ENCODE data around the gene GPR87. TPM values are rescaled to one million over a fixed set of nuclear protein-coding genes. Genes with fewer than 3 reads are reported as not detected.

The GPR87 gene
- total RNA-seq, 1 donor from 2014 or later: 2.0 TPM

DNA sequence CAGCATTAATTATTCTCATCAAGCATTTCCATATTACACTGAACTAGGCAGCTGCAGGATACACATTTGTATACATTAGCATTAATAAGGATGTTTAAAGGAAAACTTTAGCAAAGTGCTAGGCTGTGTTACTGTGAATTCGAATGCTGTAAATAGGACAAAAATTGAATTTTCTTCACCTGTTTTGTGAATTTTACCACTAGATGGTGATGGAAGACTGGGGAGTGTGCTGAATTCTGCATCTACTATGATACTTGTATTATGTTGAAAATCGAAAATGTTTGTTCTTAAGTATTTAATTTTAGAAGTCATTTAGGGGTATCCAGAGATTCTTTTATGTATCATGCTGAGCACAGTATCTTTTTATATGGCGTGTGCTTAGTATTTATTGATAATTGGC lies 25.9 kb downstream of the GPR87 start:
- Mint-ChIP-seq H3K9me3 (ENCODE audit: unreplicated experiment) (no peaks in the 10 kb centered on the region), H3K4me3 (ENCODE audit: unreplicated experiment) (no peak overlapping the region), H3K27me3 (ENCODE audit: unreplicated experiment) (peaks cover 1% of the 10 kb centered on the region), H3K36me3 (ENCODE audit: low read depth, unreplicated experiment) (no peaks in the 10 kb centered on the region), H3K27ac (ENCODE audit: unreplicated experiment) (no peak overlapping the region), H3K4me1 (ENCODE audit: unreplicated experiment) (no peaks in the 10 kb centered on the region)
- DNase-seq (ENCODE audit: low spot score): no peak
- no peak for TF ChIP-seq CTCF (IDR thresholded peaks at IDR 0.05; ENCODE audit: unreplicated experiment)

GRCh38 chr3:151289445-151289844 lies 27.2 kb downstream of the GPR87 start:
- no peak overlapping the region for H3K27ac Mint-ChIP-seq (ENCODE audit: unreplicated experiment)
- TF ChIP-seq CTCF (IDR thresholded peaks at IDR 0.05; ENCODE audit: unreplicated experiment): no peak
- no peaks in the 10 kb centered on the region for H3K9me3 Mint-ChIP-seq (ENCODE audit: unreplicated experiment)
- DNase-seq (ENCODE audit: low spot score): no peak
- H3K4me1 Mint-ChIP-seq (ENCODE audit: unreplicated experiment): no peaks in the 10 kb centered on the region
- H3K4me3 Mint-ChIP-seq (ENCODE audit: unreplicated experiment): no peak overlapping the region
- H3K27me3 Mint-ChIP-seq (ENCODE audit: unreplicated experiment): peaks cover 1% of the 10 kb centered on the region
- H3K36me3 Mint-ChIP-seq (ENCODE audit: low read depth, unreplicated experiment): no peaks in the 10 kb centered on the region

DNA sequence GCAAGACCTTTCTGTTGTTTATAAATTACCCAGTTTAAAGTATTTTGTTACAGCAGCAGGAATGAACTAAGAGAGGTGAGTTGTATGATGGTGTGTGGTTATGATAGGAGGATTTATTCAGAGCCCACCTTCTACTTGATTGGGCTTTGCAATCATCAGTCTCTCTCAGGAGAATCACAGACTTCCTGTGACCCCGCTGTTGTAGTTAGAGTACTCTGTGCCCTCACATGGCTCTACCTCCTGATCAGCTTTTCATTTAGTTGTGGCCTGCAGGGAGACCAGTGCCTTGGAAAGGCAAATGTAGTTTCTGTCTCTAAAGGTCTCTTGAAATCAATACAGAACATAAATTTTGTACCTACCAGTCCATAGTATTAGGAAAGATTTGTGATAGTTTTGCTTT lies 30.7 kb downstream of the GPR87 start:
- Mint-ChIP-seq H3K4me3 (ENCODE audit: unreplicated experiment) (no peak overlapping the region), H3K36me3 (ENCODE audit: low read depth, unreplicated experiment) (no peaks in the 10 kb centered on the region), H3K27ac (ENCODE audit: unreplicated experiment) (no peak overlapping the region), H3K27me3 (ENCODE audit: unreplicated experiment) (no peaks in the 10 kb centered on the region), H3K9me3 (ENCODE audit: unreplicated experiment) (no peaks in the 10 kb centered on the region), H3K4me1 (ENCODE audit: unreplicated experiment) (no peaks in the 10 kb centered on the region)
- no peak for DNase-seq (ENCODE audit: low spot score)
- TF ChIP-seq CTCF (IDR thresholded peaks at IDR 0.05; ENCODE audit: unreplicated experiment): no peak

DNA sequence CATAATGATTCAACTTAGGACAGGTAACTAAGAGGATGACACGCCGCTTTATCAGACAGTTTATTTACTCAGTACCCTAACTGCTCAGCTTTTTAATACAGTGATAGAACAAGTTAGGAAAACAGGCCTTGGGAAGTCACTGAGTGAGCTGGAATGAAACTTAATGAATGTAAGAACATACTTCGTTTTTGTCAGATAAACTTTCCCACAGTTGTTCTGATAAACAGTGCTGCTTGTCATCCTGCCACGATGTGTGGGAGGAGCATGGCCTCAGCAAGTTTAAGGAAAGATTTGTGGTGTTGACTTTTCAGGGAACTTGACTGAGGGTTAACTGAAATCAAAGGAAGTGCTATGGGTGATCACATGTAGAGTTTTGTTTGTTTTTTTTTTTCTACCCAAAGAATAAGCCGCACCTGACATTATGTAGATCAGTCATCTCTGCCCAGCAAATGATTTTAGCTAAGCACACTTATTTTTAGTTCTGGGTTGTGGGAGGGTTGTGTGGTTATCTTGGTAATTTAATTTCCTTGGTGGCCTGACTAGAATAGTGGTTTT lies 32.6 kb downstream of the GPR87 start:
- H3K9me3 Mint-ChIP-seq (ENCODE audit: unreplicated experiment): no peaks in the 10 kb centered on the region
- no peak for TF ChIP-seq CTCF (IDR thresholded peaks at IDR 0.05; ENCODE audit: unreplicated experiment)
- H3K36me3 Mint-ChIP-seq (ENCODE audit: low read depth, unreplicated experiment): no peaks in the 10 kb centered on the region
- peaks cover 3% of the 10 kb centered on the region for H3K27me3 Mint-ChIP-seq (ENCODE audit: unreplicated experiment)
- H3K27ac Mint-ChIP-seq (ENCODE audit: unreplicated experiment): no peak overlapping the region
- no peaks in the 10 kb centered on the region for H3K4me1 Mint-ChIP-seq (ENCODE audit: unreplicated experiment)
- no peak overlapping the region for H3K4me3 Mint-ChIP-seq (ENCODE audit: unreplicated experiment)
- DNase-seq (ENCODE audit: low spot score): no peak

DNA sequence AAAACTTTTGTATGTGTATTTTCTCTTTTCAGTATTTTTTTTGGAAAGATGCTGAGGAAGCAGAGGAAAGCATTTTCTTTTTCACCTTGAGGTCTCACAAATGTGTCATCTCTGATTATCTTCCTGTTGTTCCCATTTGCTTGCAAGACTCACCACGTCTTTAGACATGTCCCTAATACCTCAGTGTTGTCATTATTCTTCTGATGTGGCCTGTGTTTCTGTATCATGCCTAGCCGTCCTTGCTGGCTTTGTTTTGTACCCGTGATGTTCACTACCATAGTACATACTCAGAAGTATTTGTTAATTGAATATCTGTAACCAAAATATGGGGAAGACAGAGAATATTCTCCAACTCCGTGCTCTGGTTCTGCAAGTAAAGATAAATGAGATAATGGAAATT lies 33.2 kb downstream of the GPR87 start:
- Mint-ChIP-seq H3K4me3 (ENCODE audit: unreplicated experiment) (no peak overlapping the region), H3K9me3 (ENCODE audit: unreplicated experiment) (no peaks in the 10 kb centered on the region), H3K4me1 (ENCODE audit: unreplicated experiment) (peaks cover 6% of the 10 kb centered on the region), H3K36me3 (ENCODE audit: low read depth, unreplicated experiment) (no peaks in the 10 kb centered on the region), H3K27me3 (ENCODE audit: unreplicated experiment) (peaks cover 3% of the 10 kb centered on the region), H3K27ac (ENCODE audit: unreplicated experiment) (no peak overlapping the region)
- DNase-seq (ENCODE audit: low spot score): no peak
- no peak for TF ChIP-seq CTCF (IDR thresholded peaks at IDR 0.05; ENCODE audit: unreplicated experiment)
